Activated CD4-positive, alpha-beta memory T cell treated with anti-CD3 and anti-CD28 coated beads for 36 hours (primary cell): ENCODE measurements around the gene WNT6. TPM values are rescaled to one million over a fixed set of nuclear protein-coding genes. Genes with fewer than 3 reads are reported as not detected.

ENCODE experiments used
- CTCF ChIA-PET: fragments of 350-600 bp; sonication (Branson Sonifier 250); formaldehyde crosslinking; loops from one replicate; lab custom pipeline; 2021; ENCODE audit warnings: antibody characterized with exemption, inconsistent platforms; lab: Charles Lee
- POLR2A ChIA-PET: fragments of 350-600 bp; sonication (Branson Sonifier 250); formaldehyde crosslinking; loops from one replicate; lab custom pipeline; 2021; ENCODE audit warnings: antibody characterized with exemption; lab: Charles Lee
- DNase-seq: peaks from one replicate; pipeline ENCODE4 v3.0.0-alpha.2; 2020
- H3K27ac Mint-ChIP-seq: one replicate; pipeline ENCODE4 v1.8.0; 2021; ENCODE audit warnings: mixed read lengths
- H3K27me3 Mint-ChIP-seq: one replicate; pipeline ENCODE4 v1.8.0; 2021; ENCODE audit warnings: mixed read lengths
- H3K36me3 Mint-ChIP-seq: one replicate; pipeline ENCODE4 v1.8.0; 2021; ENCODE audit warnings: mixed read lengths
- H3K4me1 Mint-ChIP-seq: one replicate; pipeline ENCODE4 v1.8.0; 2021; ENCODE audit warnings: low read depth, mixed read lengths
- H3K4me3 Mint-ChIP-seq: one replicate; pipeline ENCODE4 v1.8.0; 2021; ENCODE audit warnings: mild to moderate bottlenecking, mixed read lengths
- H3K9me3 Mint-ChIP-seq: one replicate; pipeline ENCODE4 v1.8.0; 2021; ENCODE audit warnings: mixed read lengths
- intact Hi-C: fragments of 100-400 bp; cut with micrococcal nuclease; formaldehyde crosslinking; loops from one replicate; pipeline ENCODE4 v1.15.1; 2023
- total RNA-seq, 2 experiments: library from RNA; stranded (reverse); gene quantifications; one replicate each; pipeline ENCODE4 v1.2.3, GENCODE V29; 2021

WNT6 gene
- total RNA-seq, 2 experiments from 2014 or later, result 0.31 to 0.40 TPM

DNA sequence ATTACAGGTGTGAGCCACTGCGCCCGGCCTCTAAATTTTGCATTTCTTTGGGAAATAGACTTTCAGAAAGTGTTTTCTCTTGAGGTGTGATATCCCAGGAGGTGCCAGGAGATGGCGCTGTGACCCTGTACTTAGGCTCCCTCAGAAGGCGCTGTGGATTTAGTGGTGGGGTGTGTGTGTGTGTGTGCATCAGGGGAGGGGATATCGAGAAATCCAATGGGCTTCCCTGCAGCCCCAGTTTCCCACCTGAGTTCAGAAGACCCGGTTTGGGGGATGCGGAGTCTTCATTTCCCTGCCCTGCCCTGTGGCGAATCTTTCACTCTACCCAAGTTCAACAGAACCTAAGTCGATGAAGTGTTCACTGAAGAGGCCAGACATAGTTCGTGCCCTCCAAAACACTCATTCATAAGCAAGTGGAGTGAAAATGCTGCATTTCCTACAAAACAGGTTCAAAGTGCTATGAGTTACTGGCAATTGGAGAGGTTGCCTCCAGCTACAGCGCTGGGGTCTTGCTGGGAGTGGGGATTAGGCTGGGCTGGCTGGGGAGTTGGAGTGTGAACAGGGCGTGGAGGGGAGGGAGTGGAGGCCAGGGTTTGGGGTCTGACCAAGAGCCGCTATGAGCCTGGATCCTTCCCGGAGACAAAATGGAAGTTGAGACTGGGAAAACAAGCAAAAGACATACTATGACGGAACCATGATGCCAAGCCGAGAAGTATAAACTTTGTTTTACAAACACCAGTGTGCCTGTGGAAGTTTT, 6.5 kb upstream of the WNT6 start:
- H3K36me3 Mint-ChIP-seq, result no peaks in the 10 kb centered on the region
- peaks cover 48% of the 10 kb centered on the region for H3K27me3 Mint-ChIP-seq
- peak; percentile 80 for DNase-seq
- intact Hi-C loops, result loop anchor here (1.0 to 2.0 kb wide), 2 partner anchors 45 to 128 kb away; no protein-coding TSS in a partner anchor
- H3K9me3 Mint-ChIP-seq, result no peaks in the 10 kb centered on the region
- CTCF ChIA-PET, result interaction anchor here (0.7 to 7.8 kb wide), 22 partner anchors 15 to 379 kb away, joined by 3 to 107 read pairs (median 5); partner anchors contain the start of genes BCS1L and ZNF142
- no peak overlapping the region for H3K27ac Mint-ChIP-seq
- POLR2A ChIA-PET, result no interaction called here
- H3K4me1 Mint-ChIP-seq, result no peaks in the 10 kb centered on the region
- H3K4me3 Mint-ChIP-seq, result no peak overlapping the region

DNA sequence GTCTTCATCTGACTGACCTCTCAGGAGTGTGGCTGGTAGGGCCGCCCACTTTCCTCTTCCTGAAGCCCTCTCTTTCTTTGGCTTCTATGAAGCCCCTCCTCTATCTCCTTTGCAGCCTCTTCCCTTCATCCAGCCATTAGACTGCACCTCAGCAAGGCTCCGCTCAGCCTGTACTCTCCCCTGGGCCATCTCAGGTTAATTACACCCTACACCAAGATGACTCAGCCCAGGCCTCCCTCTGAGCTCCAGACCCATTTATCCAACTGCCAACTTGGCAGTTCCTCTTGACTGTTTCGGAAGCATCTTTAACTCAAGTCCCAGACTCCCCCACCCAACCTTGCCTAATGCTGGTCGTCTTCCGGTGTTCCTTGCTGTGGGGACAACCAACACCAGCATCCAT, 5.8 kb upstream of the WNT6 start:
- no peak for DNase-seq
- Mint-ChIP-seq H3K4me1 (no peaks in the 10 kb centered on the region), H3K4me3 (no peak overlapping the region), H3K27me3 (peaks cover 54% of the 10 kb centered on the region), H3K9me3 (no peaks in the 10 kb centered on the region), H3K27ac (no peak overlapping the region), H3K36me3 (no peaks in the 10 kb centered on the region)
- CTCF ChIA-PET, result interaction anchor here (0.7 to 7.8 kb wide), 9 partner anchors 22 to 176 kb away, joined by 3 to 107 read pairs (median 8); no protein-coding TSS in a partner anchor
- intact Hi-C loops, result loop anchor here (2.0 kb wide), 1 partner anchor 127 kb away; no protein-coding TSS in a partner anchor
- POLR2A ChIA-PET, result no interaction called here

DNA sequence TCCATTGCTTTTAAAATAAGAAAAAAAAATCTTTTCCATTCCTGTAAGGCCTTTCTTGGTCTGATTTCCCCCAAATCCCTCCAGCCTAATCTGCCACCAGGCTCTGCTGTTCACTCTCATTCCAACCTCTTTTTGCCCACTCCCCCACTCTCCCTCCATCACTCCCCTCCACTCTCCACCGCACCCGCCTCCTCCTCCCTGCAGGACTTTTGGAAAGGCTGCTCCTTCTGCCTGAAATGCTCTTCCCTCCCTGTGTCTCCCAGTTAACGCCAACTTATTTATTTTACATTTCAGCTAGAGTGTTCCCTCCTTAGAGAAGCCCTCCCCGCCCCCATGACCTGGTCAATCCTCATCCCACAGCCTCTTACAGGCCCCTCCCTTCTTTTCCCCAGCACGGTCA, 4.7 kb upstream of the WNT6 start:
- peaks cover 60% of the 10 kb centered on the region for H3K27me3 Mint-ChIP-seq
- CTCF ChIA-PET, result interaction anchor here (1.0 to 2.2 kb wide), 5 partner anchors 10 to 132 kb away, joined by 4 to 16 read pairs (median 6); no protein-coding TSS in a partner anchor
- no peak overlapping the region for H3K27ac Mint-ChIP-seq
- no peaks in the 10 kb centered on the region for H3K9me3 Mint-ChIP-seq
- POLR2A ChIA-PET, result no interaction called here
- no peak overlapping the region for H3K4me3 Mint-ChIP-seq
- no peaks in the 10 kb centered on the region for H3K36me3 Mint-ChIP-seq
- H3K4me1 Mint-ChIP-seq, result peaks cover 4% of the 10 kb centered on the region
- no peak for DNase-seq
- intact Hi-C loops, result no loop called here

DNA sequence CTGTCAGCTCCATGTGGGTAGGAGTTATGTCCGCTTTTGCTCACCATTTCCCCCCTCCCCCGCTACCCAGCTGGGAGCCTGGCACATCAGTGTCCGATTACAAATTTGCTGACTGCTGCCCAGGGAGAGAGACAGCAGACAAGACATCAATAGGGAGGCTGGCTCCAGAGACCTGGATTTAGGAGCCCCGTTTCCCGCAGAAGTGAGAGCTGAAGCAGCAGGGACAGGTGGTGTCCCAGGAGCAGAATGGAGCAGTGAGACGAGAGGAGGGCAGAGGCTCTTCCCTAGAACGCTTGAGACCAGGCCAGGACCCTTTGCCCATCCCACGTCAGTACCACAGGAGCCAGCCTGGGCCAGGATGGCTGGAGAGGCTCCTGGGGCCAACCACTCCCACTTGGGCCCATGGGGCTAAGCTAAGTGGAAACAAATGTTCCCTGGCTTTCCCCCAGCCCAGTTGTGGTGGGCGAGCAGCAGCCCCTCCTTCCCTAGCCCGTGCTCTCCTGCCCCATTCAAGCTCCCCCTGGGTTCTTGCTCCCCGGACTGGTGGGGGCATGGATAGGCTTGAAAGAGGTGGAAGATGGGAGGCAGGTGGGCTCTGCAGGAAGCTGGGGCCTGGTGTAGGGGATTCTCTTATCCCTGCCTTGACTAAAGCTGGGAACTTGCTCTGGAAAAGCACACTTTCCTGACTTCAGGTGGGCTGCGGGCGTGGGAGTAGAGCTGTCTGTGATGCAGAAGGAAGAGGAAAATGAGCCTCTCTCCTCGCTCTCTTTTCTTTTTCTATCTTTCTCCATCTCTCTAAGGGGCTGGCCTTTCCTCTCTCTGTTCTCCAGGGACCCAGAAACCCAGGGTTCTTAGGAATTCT, 4.1 kb upstream of the WNT6 start:
- Mint-ChIP-seq H3K9me3 (no peaks in the 10 kb centered on the region), H3K36me3 (no peaks in the 10 kb centered on the region), H3K27me3 (peaks cover 66% of the 10 kb centered on the region), H3K4me3 (no peak overlapping the region), H3K27ac (no peak overlapping the region), H3K4me1 (peaks cover 10% of the 10 kb centered on the region)
- no peak for DNase-seq
- intact Hi-C loops, result no loop called here
- POLR2A ChIA-PET, result no interaction called here
- CTCF ChIA-PET, result interaction anchor here (0.8 to 2.2 kb wide), 7 partner anchors 9 to 264 kb away, joined by 3 to 16 read pairs (median 4); no protein-coding TSS in a partner anchor

DNA sequence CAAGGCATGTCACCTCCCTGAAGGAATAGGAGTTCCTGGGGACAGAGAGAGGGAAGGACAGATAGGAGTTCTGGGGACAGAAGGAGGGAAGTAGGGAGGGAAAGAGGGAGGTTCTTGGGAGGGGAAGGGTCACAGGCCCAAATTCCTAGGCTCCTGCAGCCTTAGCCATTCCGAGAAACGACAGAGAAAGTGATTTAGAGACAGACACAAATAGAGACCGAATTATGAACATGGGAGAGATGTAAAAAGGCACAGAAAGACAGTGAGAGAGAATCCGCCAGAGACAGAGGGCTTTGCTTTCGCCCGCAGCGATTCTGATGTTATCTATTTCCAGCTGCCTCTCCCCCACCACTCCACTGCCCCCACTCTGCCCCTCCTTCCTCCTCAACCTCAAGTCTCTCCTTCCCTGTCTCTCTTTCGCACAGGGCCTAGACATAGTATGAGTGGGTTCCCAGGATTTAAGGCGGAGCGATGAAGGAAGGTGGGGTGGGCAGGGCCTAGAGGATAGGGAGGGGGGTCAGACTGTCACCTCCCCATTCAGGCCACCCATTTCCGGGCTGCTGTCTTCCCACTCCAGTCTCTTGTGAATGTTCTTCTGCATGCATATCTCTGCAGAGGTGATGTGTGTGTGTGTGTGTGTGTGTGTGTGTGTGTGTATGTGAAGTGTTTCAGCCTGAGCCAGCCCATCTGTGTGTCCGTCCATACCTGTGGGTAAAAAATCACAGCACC, 3.3 kb upstream of the WNT6 start:
- intact Hi-C loops, result no loop called here
- H3K4me1 Mint-ChIP-seq, result peaks cover 15% of the 10 kb centered on the region
- ChIA-PET POLR2A (no interaction called here), CTCF (interaction anchor here (0.8 to 2.2 kb wide), 5 partner anchors 20 to 263 kb away, joined by 3 to 16 read pairs (median 3); no protein-coding TSS in a partner anchor)
- H3K27me3 Mint-ChIP-seq, result peaks cover 71% of the 10 kb centered on the region
- no peak overlapping the region for H3K27ac Mint-ChIP-seq
- H3K9me3 Mint-ChIP-seq, result no peaks in the 10 kb centered on the region
- no peaks in the 10 kb centered on the region for H3K36me3 Mint-ChIP-seq
- DNase-seq, result no peak
- no peak overlapping the region for H3K4me3 Mint-ChIP-seq

DNA sequence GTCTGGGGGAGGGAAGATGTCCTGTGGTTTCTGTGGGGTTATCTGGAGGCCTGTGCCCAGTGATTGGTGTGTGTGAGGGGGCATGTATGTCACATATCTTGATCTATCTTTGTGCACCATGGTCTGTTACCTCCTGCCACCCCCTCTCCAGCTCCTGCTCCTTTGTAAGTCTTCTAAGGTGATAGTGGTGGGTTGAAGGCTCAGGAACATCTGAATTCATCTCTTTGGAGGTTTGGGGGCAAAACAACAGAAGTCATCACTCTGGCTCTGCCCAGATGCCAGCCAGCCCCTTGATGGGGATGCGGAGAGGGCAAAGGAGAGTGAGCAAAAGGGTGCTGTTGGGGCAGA, 2.7 kb upstream of the WNT6 start:
- Mint-ChIP-seq H3K36me3 (no peaks in the 10 kb centered on the region), H3K27me3 (peaks cover 75% of the 10 kb centered on the region), H3K9me3 (no peaks in the 10 kb centered on the region), H3K4me1 (peaks cover 15% of the 10 kb centered on the region), H3K4me3 (no peak overlapping the region), H3K27ac (no peak overlapping the region)
- intact Hi-C loops, result no loop called here
- no peak for DNase-seq
- CTCF ChIA-PET, result interaction anchor here (1.5 to 5.2 kb wide), 4 partner anchors 20 to 173 kb away, joined by 3 to 39 read pairs (median 10); no protein-coding TSS in a partner anchor
- POLR2A ChIA-PET, result no interaction called here

DNA sequence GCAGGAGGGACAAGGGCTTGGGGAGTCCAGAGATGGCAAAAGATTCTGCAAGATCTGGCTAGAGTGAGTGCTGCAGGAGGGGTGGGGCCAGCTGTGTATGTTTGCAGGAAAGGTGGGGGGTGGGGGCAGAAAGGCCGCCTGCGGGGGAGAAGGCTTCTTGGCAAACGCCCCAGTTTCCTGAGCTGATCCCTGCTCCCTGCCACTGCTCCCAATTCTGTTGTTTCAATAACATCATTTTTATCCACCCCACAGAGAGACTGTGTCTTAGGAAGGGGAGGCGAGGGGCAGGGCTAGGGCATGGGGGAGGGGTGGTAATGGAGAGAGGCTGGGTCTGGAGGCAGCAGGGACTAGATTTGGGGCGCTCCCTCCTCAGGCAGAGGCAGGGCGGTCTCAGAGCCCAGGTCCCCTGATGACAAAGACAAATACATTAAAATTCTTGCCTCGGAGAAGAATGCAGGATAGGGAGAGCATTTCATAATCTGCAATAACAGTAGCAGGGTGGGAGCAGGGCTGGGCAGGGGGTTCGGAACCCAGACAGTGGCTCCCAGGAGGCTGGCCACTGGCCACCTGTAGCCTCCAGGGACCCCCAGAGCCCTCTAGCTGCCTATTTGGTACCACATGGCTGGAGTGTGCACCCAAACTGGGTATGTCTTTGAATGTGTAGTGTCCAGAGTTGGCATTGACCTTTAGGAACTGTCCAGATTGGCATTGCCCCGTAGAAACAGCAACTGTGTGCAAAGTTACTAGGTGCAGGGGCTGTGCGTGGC, 2.1 kb upstream of the WNT6 start:
- intact Hi-C loops, result no loop called here
- Mint-ChIP-seq H3K36me3 (no peaks in the 10 kb centered on the region), H3K4me1 (peaks cover 15% of the 10 kb centered on the region), H3K27me3 (peaks cover 79% of the 10 kb centered on the region), H3K9me3 (no peaks in the 10 kb centered on the region), H3K4me3 (no peak overlapping the region), H3K27ac (no peak overlapping the region)
- ChIA-PET POLR2A (interaction anchor here (0.9 kb wide), 1 partner anchor 23 kb away, joined by 4 read pairs; the partner anchor contains the start of gene WNT10A), CTCF (interaction anchor here (1.0 to 5.2 kb wide), 5 partner anchors 15 to 201 kb away, joined by 3 to 39 read pairs (median 4); no protein-coding TSS in a partner anchor)
- DNase-seq, result no peak

DNA sequence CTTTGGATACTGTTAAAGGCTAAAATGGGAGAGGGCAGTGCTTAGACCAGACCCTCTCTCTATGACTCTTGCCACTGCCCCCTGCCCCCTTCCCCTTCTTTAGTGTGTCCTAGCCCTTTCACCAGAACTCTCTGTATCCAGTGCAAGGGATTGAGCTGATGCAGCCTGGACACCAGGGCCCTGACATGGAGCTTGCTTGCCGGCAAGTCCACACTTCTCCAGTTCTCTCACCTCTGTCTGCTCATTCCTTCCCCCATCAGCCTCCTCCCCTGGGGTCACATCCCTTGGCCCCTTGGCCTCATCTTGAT, 1.5 kb upstream of the WNT6 start:
- H3K36me3 Mint-ChIP-seq, result no peaks in the 10 kb centered on the region
- peaks cover 79% of the 10 kb centered on the region for H3K27me3 Mint-ChIP-seq
- ChIA-PET POLR2A (interaction anchor here (0.9 kb wide), 1 partner anchor 23 kb away, joined by 4 read pairs; the partner anchor contains the start of gene WNT10A), CTCF (interaction anchor here (1.0 to 5.2 kb wide), 5 partner anchors 14 to 200 kb away, joined by 3 to 39 read pairs (median 4); no protein-coding TSS in a partner anchor)
- peaks cover 15% of the 10 kb centered on the region for H3K4me1 Mint-ChIP-seq
- no peaks in the 10 kb centered on the region for H3K9me3 Mint-ChIP-seq
- no peak overlapping the region for H3K4me3 Mint-ChIP-seq
- H3K27ac Mint-ChIP-seq, result no peak overlapping the region
- DNase-seq, result no peak
- intact Hi-C loops, result no loop called here

DNA sequence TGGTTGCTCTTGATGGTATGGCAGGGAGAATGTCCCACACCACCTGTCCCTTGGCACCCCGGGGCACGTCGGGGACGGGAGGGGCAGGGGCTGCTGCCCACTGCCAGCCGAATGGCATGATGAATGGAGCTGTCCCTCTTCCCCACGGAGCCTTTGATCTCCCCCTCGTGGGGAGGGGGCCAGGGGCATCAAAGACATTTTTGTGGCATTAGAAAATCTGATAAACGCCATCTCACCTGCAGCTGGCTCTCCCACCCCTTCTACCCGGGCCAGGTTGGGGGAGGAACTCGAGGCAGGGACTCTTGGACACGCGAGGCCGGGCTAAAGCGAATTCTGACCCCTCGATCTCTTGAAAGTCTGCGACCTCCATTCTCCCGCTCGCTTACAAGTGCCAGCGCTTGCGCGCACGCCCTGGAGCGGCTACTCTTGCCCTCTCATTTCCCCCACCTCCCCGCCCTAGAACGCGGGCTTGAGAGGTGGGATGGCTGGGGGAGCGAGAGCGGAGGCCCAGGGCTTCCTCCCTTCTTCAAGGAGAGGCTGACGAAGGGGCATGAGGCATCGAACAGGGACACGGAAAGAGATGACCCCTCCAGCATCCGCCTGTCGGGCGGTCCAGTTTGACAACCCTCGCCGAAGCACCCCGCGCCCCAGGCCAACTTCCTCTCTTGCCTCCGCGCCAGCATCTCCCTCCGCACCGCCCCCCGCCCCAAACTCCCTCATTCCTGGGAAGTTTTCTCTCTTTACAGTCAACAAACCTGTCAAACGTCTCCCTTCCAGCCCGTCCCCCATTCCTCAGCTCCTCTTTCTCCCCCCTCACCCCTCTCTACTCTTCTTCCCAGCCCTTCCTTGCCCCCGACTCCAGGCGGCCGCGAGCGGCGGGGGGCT, 692 bp upstream of the WNT6 start:
- intact Hi-C loops, result no loop called here
- Mint-ChIP-seq H3K27ac (no peak overlapping the region), H3K4me3 (peak overlapping the region; percentile 13), H3K9me3 (no peaks in the 10 kb centered on the region), H3K27me3 (peaks cover 77% of the 10 kb centered on the region), H3K36me3 (no peaks in the 10 kb centered on the region), H3K4me1 (peaks cover 15% of the 10 kb centered on the region)
- ChIA-PET CTCF (interaction anchor here (1.0 to 5.2 kb wide), 6 partner anchors 11 to 200 kb away, joined by 3 to 39 read pairs (median 5); no protein-coding TSS in a partner anchor), POLR2A (interaction anchor here (0.9 kb wide), 1 partner anchor 22 kb away, joined by 4 read pairs; the partner anchor contains the start of gene WNT10A)
- peak; percentile 9 for DNase-seq
